Measurements from ENCODE around the gene ESPN.

- TF ChIP-seq CTCF (conservative IDR thresholded peaks at IDR 0.05 in 1 of 2, IDR thresholded peaks at IDR 0.05 in 1 of 2; ENCODE audit: extremely low read depth in 1 of 2, insufficient read depth in 1 of 2, low read depth in 1 of 2, low read length in 2 of 2) (peak; percentile 90 to 96), EZH2 (IDR thresholded peaks at IDR 0.05; ENCODE audit: borderline replicate concordance, low read length) (no peak)
Observed at GRCh38 chr1:6438047-6438525, 13.5 kb downstream of the ESPN start.
